Kidney glomerular epithelial cell (primary cell): ENCODE measurements around the gene UTF1.

Source experiments
- DNase-seq: peaks from one replicate; lab custom pipeline; 2025; lab: John Stamatoyannopoulos, UW

UTF1 gene

DNA sequence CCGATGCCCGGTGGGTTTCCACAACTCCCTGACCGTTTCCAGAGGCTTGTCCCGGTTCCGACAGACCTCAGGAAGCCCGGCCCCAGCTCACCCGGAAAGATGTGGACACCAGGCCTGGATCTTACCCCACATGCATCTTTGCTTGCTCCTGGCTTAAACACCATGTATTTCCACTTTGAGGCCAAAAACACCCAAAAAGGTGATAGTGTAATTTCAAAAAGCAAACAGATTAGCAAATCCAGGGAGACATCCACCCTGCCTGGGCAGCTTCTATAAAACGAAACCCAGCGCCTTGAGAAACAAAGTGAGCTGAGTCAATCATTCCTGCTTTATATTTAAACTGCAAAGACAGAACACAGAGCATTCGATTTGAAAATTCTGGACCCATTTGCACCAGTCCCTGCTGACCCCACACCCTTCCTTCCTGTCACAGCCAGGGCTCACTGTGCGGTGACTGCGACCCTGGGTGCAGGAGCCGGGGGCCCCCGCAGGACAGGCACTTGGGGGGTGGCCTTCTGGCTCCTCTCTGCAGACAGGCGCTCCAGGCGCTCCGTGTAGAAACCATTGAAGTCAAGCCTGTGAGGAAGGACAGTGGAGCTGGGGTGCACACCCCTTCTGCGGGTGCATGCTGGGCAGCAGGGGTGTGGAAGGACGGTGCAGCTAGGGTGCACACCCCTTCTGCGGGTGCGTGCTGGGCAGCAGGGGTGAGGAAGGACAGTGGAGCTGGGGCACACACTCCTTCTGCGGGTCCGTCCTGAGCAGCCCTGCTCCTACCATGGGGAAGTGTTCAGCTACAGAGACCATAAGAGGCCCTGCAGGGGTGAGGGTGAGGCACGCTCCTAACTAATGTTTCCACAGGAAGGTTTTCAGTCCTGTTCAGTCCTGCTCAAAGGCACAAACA lies 49.6 kb downstream of the UTF1 start:
- DNase-seq = no peak

DNA sequence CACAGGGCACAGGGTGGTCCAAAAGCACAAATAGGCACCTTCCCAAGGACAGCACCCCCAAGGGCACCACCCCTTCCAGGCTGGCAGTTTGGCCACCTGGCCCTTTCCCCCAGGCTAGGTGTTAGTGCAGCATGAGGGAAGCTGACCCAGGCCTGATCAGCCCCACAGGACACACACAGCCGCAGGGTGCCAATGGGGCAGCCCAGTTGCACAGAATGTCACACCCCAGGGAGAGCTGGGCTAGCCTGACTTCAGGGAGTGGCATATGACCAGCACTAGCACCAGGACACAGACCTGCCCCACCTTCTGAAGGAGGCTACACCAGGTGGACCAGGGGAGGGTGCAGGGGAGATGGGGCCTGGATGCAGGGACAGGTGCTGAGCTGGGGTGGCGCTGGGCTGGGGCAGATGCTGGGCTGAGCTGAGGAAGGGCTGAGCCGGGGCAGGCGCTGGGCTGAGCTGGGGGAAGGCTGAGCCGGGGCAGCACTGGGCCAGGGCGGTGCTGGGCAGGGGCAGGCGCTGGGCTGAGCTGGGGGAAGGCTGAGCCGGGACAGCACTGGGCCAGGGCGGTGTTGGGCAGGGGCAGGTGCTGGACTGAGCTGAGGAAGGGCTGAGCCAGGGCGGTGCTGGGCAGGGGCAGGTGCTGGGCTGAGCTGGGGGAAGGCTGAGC lies 50.5 kb downstream of the UTF1 start:
- DNase-seq = no peak

DNA sequence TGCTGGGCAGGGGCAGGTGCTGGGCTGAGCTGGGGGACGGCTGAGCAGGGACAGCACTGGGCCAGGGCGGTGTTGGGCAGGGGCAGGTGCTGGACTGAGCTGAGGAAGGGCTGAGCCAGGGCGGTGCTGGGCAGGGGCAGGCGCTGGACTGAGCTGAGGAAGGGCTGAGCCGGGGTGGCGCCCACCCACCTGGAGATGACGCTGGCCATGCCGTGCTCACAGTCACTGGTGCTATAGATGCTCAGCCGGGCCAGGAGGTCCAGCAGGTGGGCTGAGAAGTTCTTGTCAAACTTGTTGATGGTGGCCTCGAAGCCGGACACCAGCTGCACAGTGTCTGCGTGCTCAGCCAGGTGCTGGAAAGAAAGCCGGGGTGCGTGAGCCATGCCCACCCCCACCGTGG lies 51.1 kb downstream of the UTF1 start:
- DNase-seq = no peak
